ENCODE measurements around the gene RAB24. TPM values are rescaled to one million over a fixed set of nuclear protein-coding genes. Genes with fewer than 3 reads are reported as not detected.

RAB24 gene
- total RNA-seq, 6 experiments from 2014 or later = 23.3 to 31.4 (median 26.4) TPM

DNA sequence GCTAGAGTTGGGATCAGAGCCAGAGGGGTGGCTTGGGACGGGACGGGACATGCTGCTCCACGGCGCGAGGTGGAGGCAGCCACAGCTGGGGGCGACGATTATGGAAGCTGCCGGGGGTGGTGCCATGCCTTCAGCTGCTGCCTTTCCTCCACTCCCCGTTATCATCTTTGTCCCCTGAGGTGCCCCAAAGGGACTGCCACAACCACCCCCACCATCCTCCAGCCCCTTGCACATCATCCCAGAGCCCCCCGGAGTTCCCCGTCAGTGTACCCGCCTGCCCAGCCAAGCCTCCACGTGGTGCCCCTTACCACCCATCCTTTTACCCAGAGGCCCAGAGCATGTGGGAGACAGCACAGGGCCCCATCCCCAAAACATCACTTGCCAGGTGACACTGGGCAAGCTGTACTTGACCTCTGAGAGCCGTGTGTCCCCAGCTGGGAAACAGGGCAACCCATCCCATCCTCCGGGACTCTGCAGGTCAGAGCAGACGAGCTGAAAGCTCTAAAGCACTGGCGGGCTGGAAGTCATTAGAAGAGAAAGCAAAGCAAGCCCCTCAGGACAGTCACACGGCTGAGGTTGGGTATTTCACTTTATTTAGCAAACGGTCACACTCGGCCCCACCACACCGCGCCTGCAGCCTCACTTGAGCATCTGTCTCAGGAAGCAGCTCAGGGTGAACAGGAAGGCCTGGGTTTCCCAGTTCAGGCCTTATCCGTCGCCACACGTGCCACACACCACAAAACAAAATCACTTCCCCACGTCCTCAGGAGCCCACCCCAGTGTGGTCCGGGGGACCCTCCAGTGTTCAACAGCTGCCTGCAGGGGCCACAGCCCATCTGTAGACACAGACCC, 27.7 kb upstream of the RAB24 start:
- H3K36me3 Mint-ChIP-seq (ENCODE audit: low read depth) = peaks cover 8% of the 10 kb centered on the region
- H3K9me3 Mint-ChIP-seq = no peaks in the 10 kb centered on the region
- TF ChIP-seq, protein P1, sequence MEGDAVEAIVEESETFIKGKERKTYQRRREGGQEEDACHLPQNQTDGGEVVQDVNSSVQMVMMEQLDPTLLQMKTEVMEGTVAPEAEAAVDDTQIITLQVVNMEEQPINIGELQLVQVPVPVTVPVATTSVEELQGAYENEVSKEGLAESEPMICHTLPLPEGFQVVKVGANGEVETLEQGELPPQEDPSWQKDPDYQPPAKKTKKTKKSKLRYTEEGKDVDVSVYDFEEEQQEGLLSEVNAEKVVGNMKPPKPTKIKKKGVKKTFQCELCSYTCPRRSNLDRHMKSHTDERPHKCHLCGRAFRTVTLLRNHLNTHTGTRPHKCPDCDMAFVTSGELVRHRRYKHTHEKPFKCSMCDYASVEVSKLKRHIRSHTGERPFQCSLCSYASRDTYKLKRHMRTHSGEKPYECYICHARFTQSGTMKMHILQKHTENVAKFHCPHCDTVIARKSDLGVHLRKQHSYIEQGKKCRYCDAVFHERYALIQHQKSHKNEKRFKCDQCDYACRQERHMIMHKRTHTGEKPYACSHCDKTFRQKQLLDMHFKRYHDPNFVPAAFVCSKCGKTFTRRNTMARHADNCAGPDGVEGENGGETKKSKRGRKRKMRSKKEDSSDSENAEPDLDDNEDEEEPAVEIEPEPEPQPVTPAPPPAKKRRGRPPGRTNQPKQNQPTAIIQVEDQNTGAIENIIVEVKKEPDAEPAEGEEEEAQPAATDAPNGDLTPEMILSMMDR (IDR thresholded peaks at IDR 0.05) = no peak
- peaks cover 13% of the 10 kb centered on the region for H3K4me1 Mint-ChIP-seq (ENCODE audit: low read depth)
- H3K27me3 Mint-ChIP-seq (ENCODE audit: insufficient read depth) = no peaks in the 10 kb centered on the region; the same call in 1 of the 2 replicates
- H3K27ac Mint-ChIP-seq = no peak overlapping the region
- DNase-seq = no peak
- no peak overlapping the region for H3K4me3 Mint-ChIP-seq

DNA sequence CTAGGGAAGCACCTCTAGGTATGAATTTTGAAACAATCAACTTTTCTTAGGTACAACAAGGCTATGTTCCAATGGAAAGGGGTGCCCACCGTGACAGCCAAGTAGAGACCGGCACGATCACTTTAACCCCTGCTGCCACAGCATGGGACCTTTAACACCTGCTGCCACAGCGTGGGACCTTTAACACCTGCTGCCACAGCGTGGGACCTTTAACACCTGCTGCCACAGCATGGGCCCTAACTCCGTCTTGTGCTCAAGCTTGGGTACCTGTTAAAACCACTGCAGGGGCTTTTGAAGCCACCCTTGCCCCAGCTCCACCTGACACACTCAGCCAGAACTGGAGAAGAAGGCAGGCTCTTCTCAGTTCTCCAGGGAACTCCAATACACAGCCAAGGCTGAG, 26.4 kb upstream of the RAB24 start:
- Mint-ChIP-seq H3K4me1 (ENCODE audit: low read depth) (peaks cover 26% of the 10 kb centered on the region), H3K27me3 (ENCODE audit: insufficient read depth) (no peaks in the 10 kb centered on the region; the same call in 1 of the 2 replicates), H3K27ac (no peak overlapping the region), H3K4me3 (no peak overlapping the region), H3K36me3 (ENCODE audit: low read depth) (peaks cover 9% of the 10 kb centered on the region), H3K9me3 (no peaks in the 10 kb centered on the region)
- TF ChIP-seq, protein P1 (IDR thresholded peaks at IDR 0.05) = no peak
- no peak for DNase-seq

DNA sequence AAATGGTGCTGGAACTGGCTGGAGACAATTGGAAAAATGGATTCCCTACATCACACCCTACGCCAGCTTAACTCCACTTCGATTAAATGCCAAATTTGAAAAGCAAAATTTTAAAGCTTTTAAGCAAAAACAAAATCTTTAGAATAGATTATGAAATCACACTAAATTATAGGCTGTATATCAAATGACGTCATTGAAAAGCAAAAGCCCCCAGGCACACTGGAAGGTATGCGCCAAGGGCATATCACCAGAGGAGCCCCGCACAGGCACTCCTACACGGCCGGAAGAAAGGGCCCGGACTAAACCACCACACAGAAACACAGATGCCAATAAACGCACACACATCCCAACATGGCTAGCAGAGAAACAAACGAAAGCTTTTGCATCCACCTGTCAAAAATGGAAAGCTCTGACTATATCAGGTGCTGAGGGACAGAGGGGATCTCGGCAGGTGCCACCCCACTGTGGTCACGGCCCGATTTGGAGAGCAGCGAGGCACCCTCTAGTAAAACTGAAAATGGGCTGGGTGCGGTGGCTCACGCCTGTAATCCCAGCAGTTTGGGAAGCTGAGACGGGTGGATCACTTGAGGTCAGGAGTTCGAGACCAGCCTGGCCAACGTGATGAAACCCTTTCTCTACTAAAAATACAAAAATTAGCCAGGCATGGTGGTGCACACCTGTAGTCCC, 25.2 kb upstream of the RAB24 start:
- H3K27me3 Mint-ChIP-seq (ENCODE audit: insufficient read depth) = no peaks in the 10 kb centered on the region; the same call in 1 of the 2 replicates
- TF ChIP-seq, protein P1 (IDR thresholded peaks at IDR 0.05) = no peak
- H3K4me3 Mint-ChIP-seq = no peak overlapping the region
- H3K4me1 Mint-ChIP-seq (ENCODE audit: low read depth) = peaks cover 26% of the 10 kb centered on the region
- H3K9me3 Mint-ChIP-seq = no peaks in the 10 kb centered on the region
- DNase-seq = no peak
- peaks cover 9% of the 10 kb centered on the region for H3K36me3 Mint-ChIP-seq (ENCODE audit: low read depth)
- H3K27ac Mint-ChIP-seq = no peak overlapping the region

DNA sequence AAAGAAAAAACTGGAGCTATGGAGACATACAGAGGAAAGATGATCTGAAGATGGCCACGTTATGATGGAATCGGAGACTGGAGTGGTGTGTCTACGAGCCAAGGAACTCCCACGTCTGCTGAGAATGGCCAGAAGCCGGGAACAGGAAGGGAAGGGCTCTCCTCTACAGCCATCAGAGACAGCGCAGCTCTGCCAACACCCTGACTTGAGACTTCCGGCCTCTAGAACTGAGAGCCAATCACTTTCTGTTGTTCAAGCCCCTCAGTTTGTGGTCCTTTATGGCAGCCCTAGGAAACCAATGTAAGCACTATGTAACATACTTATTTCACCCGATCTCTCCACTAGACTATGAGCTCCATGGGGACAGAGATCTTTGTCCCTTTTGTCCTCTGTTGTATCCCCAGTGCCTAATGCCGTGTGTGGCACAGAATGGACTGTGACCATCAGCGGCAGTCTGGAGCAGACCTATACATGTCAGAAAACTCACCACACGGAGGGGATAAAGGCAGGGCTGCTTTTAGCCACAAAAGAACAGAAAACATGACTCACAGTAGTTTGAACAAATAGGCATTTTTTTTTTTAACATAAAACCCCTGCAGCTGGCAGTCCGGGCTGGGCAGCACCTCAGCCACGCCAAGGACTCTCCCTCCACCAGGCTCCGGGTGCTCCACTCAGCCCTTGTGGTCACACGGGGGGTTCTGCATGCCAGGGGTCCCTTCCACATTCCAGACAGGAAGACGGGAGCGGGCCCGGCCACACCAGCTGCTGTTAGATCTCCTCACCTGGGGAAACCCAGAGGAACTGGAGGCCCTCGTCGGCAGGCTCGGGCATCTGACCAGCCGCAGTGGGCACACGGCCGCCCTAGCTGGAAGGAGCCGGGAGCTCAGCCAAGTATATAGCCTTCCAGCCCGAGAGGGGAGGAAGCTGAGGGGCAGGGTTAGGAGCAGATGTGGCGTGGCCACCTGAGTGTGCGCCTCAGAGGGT, 24.3 kb upstream of the RAB24 start:
- H3K27ac Mint-ChIP-seq = no peak overlapping the region
- no peak overlapping the region for H3K4me3 Mint-ChIP-seq
- DNase-seq = no peak
- no peaks in the 10 kb centered on the region; the same call in 1 of the 2 replicates for H3K27me3 Mint-ChIP-seq (ENCODE audit: insufficient read depth)
- TF ChIP-seq, protein P1 (IDR thresholded peaks at IDR 0.05) = no peak
- H3K9me3 Mint-ChIP-seq = no peaks in the 10 kb centered on the region
- peaks cover 5% of the 10 kb centered on the region for H3K36me3 Mint-ChIP-seq (ENCODE audit: low read depth)
- peaks cover 26% of the 10 kb centered on the region for H3K4me1 Mint-ChIP-seq (ENCODE audit: low read depth)

DNA sequence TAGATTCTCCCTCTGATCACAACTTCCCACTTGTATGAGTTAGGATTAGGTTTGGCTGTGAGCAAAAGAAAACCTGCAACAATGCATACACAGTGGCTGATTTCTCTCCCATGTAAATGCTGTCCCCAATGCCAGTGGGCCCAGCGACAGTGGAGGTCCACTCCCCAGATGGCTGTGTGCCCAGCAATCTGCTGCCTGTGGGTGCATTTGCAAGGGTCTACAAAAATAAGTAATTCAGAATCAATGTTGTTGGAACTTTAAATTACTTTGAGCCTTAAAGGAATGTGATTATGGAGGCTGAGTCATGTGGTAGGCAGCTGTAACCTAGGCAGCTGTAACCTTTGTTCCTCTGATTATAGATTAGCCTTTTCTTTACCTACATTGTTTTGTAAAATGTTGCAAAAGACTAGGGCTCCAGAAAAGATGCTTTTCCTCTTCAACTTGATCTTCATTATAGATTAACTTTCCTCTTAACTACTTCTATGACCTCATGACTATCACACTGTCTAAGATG, 22.4 kb upstream of the RAB24 start:
- TF ChIP-seq, protein P1 (IDR thresholded peaks at IDR 0.05) = no peak
- Mint-ChIP-seq H3K4me3 (no peak overlapping the region), H3K4me1 (ENCODE audit: low read depth) (peaks cover 26% of the 10 kb centered on the region), H3K9me3 (no peaks in the 10 kb centered on the region), H3K36me3 (ENCODE audit: low read depth) (peaks cover 9% of the 10 kb centered on the region), H3K27me3 (ENCODE audit: insufficient read depth) (no peaks in the 10 kb centered on the region; the same call in 1 of the 2 replicates), H3K27ac (peak overlapping the region; percentile 51)
- DNase-seq = no peak
